Activated T-cell treated with anti-CD3 and anti-CD28 coated beads, Interleukin-2, amount 50 U/mL, for 24 hours (primary cell): ENCODE results near the gene ARHGAP32.
"Not testable (repeated sequence)": the region's sequence is repeated elsewhere in the genome, so short reads cannot be mapped to it uniquely, and the experiment has no call there.

Experiments used
- DNase-seq: peaks from one replicate; pipeline ENCODE4 v3.0.0-alpha.2; 2020
- H3K27ac Mint-ChIP-seq: 2 replicates; pipeline ENCODE4 v1.8.0; 2020; ENCODE audit warnings: mild to moderate bottlenecking, mixed read lengths
- H3K27me3 Mint-ChIP-seq: 2 replicates; pipeline ENCODE4 v1.8.0; 2020; ENCODE audit warnings: mixed read lengths
- H3K36me3 Mint-ChIP-seq: 2 replicates; pipeline ENCODE4 v1.8.0; 2020; ENCODE audit warnings: low read depth, mixed read lengths
- H3K4me1 Mint-ChIP-seq: 2 replicates; pipeline ENCODE4 v1.8.0; 2020; ENCODE audit warnings: low read depth, mixed read lengths
- H3K4me3 Mint-ChIP-seq: 2 replicates; pipeline ENCODE4 v1.8.0; 2020; ENCODE audit warnings: mild to moderate bottlenecking, moderate library complexity, mixed read lengths
- H3K9me3 Mint-ChIP-seq: 2 replicates; pipeline ENCODE4 v1.8.0; 2020; ENCODE audit warnings: mixed read lengths

Gene ARHGAP32

GRCh38 chr11:128924510-128925249, 267.4 kb downstream of the ARHGAP32 start:
- H3K27me3 Mint-ChIP-seq, result peaks cover 6% of the 10 kb centered on the region
- H3K4me1 Mint-ChIP-seq, result peaks cover 13% of the 10 kb centered on the region
- DNase-seq, result no peak
- H3K27ac Mint-ChIP-seq, result no peak overlapping the region
- no peaks in the 10 kb centered on the region for H3K36me3 Mint-ChIP-seq
- no peaks in the 10 kb centered on the region for H3K9me3 Mint-ChIP-seq
- H3K4me3 Mint-ChIP-seq, result no peak overlapping the region

GRCh38 chr11:128924104-128924503, 268.0 kb downstream of the ARHGAP32 start:
- peaks cover 9% of the 10 kb centered on the region for H3K4me1 Mint-ChIP-seq
- H3K36me3 Mint-ChIP-seq, result no peaks in the 10 kb centered on the region
- DNase-seq, result no peak
- peaks cover 6% of the 10 kb centered on the region for H3K27me3 Mint-ChIP-seq
- H3K9me3 Mint-ChIP-seq, result no peaks in the 10 kb centered on the region
- H3K27ac Mint-ChIP-seq, result no peak overlapping the region
- H3K4me3 Mint-ChIP-seq, result no peak overlapping the region

- Mint-ChIP-seq H3K27ac (no peak overlapping the region), H3K27me3 (peaks cover 6% of the 10 kb centered on the region), H3K4me1 (no peaks in the 10 kb centered on the region), H3K36me3 (no peaks in the 10 kb centered on the region), H3K9me3 (no peaks in the 10 kb centered on the region), H3K4me3 (no peak overlapping the region)
- DNase-seq, result no peak
Measured at GRCh38 chr11:128921793-128922192, 270.3 kb downstream of the ARHGAP32 start.

GRCh38 chr11:128920666-128921065, 271.5 kb downstream of the ARHGAP32 start:
- H3K36me3 Mint-ChIP-seq, result no peaks in the 10 kb centered on the region
- no peaks in the 10 kb centered on the region for H3K4me1 Mint-ChIP-seq
- no peak for DNase-seq
- H3K27ac Mint-ChIP-seq, result no peak overlapping the region
- no peaks in the 10 kb centered on the region for H3K9me3 Mint-ChIP-seq
- no peak overlapping the region for H3K4me3 Mint-ChIP-seq
- H3K27me3 Mint-ChIP-seq, result peaks cover 10% of the 10 kb centered on the region

GRCh38 chr11:128919635-128920034, 272.5 kb downstream of the ARHGAP32 start:
- H3K27me3 Mint-ChIP-seq, result peaks cover 14% of the 10 kb centered on the region
- not testable (repeated sequence) for H3K4me1 Mint-ChIP-seq, H3K27ac Mint-ChIP-seq, H3K4me3 Mint-ChIP-seq, H3K36me3 Mint-ChIP-seq, DNase-seq, H3K9me3 Mint-ChIP-seq

GRCh38 chr11:128919216-128919615, 272.9 kb downstream of the ARHGAP32 start:
- peaks cover 14% of the 10 kb centered on the region for H3K27me3 Mint-ChIP-seq
- H3K36me3 Mint-ChIP-seq, result no peaks in the 10 kb centered on the region
- H3K4me3 Mint-ChIP-seq, result no peak overlapping the region
- H3K4me1 Mint-ChIP-seq, result no peaks in the 10 kb centered on the region
- no peak overlapping the region for H3K27ac Mint-ChIP-seq
- no peaks in the 10 kb centered on the region for H3K9me3 Mint-ChIP-seq
- DNase-seq, result no peak

- H3K9me3 Mint-ChIP-seq, result no peaks in the 10 kb centered on the region
- H3K36me3 Mint-ChIP-seq, result no peaks in the 10 kb centered on the region
- no peak for DNase-seq
- no peak overlapping the region for H3K27ac Mint-ChIP-seq
- no peaks in the 10 kb centered on the region for H3K4me1 Mint-ChIP-seq
- peaks cover 20% of the 10 kb centered on the region for H3K27me3 Mint-ChIP-seq
- H3K4me3 Mint-ChIP-seq, result no peak overlapping the region
Measured at GRCh38 chr11:128917144-128917724, 274.9 kb downstream of the ARHGAP32 start.

GRCh38 chr11:128916681-128917080, 275.4 kb downstream of the ARHGAP32 start:
- Mint-ChIP-seq H3K27ac (no peak overlapping the region), H3K4me3 (no peak overlapping the region), H3K4me1 (no peaks in the 10 kb centered on the region), H3K27me3 (peaks cover 24% of the 10 kb centered on the region), H3K9me3 (no peaks in the 10 kb centered on the region), H3K36me3 (no peaks in the 10 kb centered on the region)
- DNase-seq, result no peak

- Mint-ChIP-seq H3K9me3 (no peaks in the 10 kb centered on the region), H3K36me3 (no peaks in the 10 kb centered on the region), H3K27ac (no peak overlapping the region), H3K4me1 (no peaks in the 10 kb centered on the region), H3K27me3 (peaks cover 29% of the 10 kb centered on the region), H3K4me3 (no peak overlapping the region)
- no peak for DNase-seq
Measured at GRCh38 chr11:128916037-128916572, 276.0 kb downstream of the ARHGAP32 start.

- H3K36me3 Mint-ChIP-seq, result no peaks in the 10 kb centered on the region
- H3K27me3 Mint-ChIP-seq, result peaks cover 30% of the 10 kb centered on the region
- DNase-seq, result no peak
- no peaks in the 10 kb centered on the region for H3K9me3 Mint-ChIP-seq
- no peak overlapping the region for H3K4me3 Mint-ChIP-seq
- no peaks in the 10 kb centered on the region for H3K4me1 Mint-ChIP-seq
- H3K27ac Mint-ChIP-seq, result no peak overlapping the region
Measured at GRCh38 chr11:128915149-128915521, 277.0 kb downstream of the ARHGAP32 start.
